H9 (cell line): Measurements from ENCODE around the gene HCAR1. TPM values are rescaled to one million over a fixed set of nuclear protein-coding genes. Genes with fewer than 3 reads are reported as not detected.

ENCODE experiments used
- DNase-seq: peaks from one replicate; pipeline ENCODE4 v3.0.0-alpha.2; 2017
- H2AFZ ChIP-seq: one replicate; pipeline ENCODE4 v1.6.1; 2013; ENCODE audit warnings: mild to moderate bottlenecking, low read length, control low read depth, moderate library complexity
- H2AK5ac ChIP-seq: 2 replicates; pipeline ENCODE4 v1.6.1; 2013; ENCODE audit warnings: low read length, control low read depth, mixed read lengths; ENCODE audit not compliant: insufficient read length
- H2BK120ac ChIP-seq: one replicate; pipeline ENCODE4 v1.6.1; 2013; ENCODE audit warnings: low read depth, mild to moderate bottlenecking, low read length, control low read depth, inconsistent platforms; ENCODE audit not compliant: poor library complexity, severe bottlenecking
- H2BK12ac ChIP-seq: 2 replicates; pipeline ENCODE4 v1.6.1; 2013; ENCODE audit warnings: low read length, control low read depth, mixed read lengths, low read depth; ENCODE audit not compliant: insufficient read length
- H2BK15ac ChIP-seq: 2 replicates; pipeline ENCODE4 v1.6.1; 2013; ENCODE audit warnings: low read depth, low read length, control low read depth
- H2BK20ac ChIP-seq: one replicate; pipeline ENCODE4 v1.6.1; 2013; ENCODE audit warnings: low read depth, mild to moderate bottlenecking, low read length, control low read depth, inconsistent platforms; ENCODE audit not compliant: poor library complexity, severe bottlenecking
- H2BK5ac ChIP-seq: 2 replicates; pipeline ENCODE4 v1.6.1; 2013; ENCODE audit warnings: low read length, control low read depth, mixed read lengths; ENCODE audit not compliant: insufficient read length
- H3K14ac ChIP-seq: 2 replicates; pipeline ENCODE4 v1.6.1; 2013; ENCODE audit warnings: low read length, control low read depth; ENCODE audit not compliant: insufficient read depth
- H3K18ac ChIP-seq: 2 replicates; pipeline ENCODE4 v1.6.1; 2013; ENCODE audit warnings: low read depth, mild to moderate bottlenecking, mixed read lengths, low read length, control low read depth; ENCODE audit not compliant: insufficient read length
- H3K23ac ChIP-seq: 2 replicates; pipeline ENCODE4 v1.6.1; 2013; ENCODE audit warnings: low read length, control low read depth, mixed read lengths, low read depth; ENCODE audit not compliant: insufficient read length
- H3K23me2 ChIP-seq: 2 replicates; pipeline ENCODE4 v1.6.1; 2013; ENCODE audit warnings: low read depth, mild to moderate bottlenecking, mixed read lengths, low read length, control low read depth; ENCODE audit not compliant: insufficient read length, poor library complexity, severe bottlenecking
- H3K27ac ChIP-seq: 2 replicates; pipeline ENCODE4 v1.5.1; 2013; ENCODE audit warnings: low read length, control low read depth, mixed read lengths, low read depth; ENCODE audit not compliant: insufficient read length
- H3K27me3 ChIP-seq: 2 replicates; pipeline ENCODE4 v1.6.1; 2013; ENCODE audit warnings: low read length, control low read depth, inconsistent platforms; ENCODE audit not compliant: insufficient read depth
- H3K4ac ChIP-seq: 2 replicates; pipeline ENCODE4 v1.6.1; 2013; ENCODE audit warnings: low read depth, mild to moderate bottlenecking, control low read depth, inconsistent platforms, low read length, moderate library complexity
- H3K4me1 ChIP-seq: 2 replicates; pipeline ENCODE4 v1.6.1; 2013; ENCODE audit warnings: low read length, control low read depth, inconsistent platforms; ENCODE audit not compliant: insufficient read depth
- H3K4me2 ChIP-seq: 2 replicates; pipeline ENCODE4 v1.6.1; 2013; ENCODE audit warnings: low read length, control low read depth, mixed read lengths; ENCODE audit not compliant: insufficient read length, insufficient read depth
- H3K56ac ChIP-seq: 2 replicates; pipeline ENCODE4 v1.6.1; 2013; ENCODE audit warnings: low read depth, mild to moderate bottlenecking, mixed read lengths, low read length, control low read depth; ENCODE audit not compliant: insufficient read length
- H3K79me1 ChIP-seq: 2 replicates; pipeline ENCODE4 v1.6.1; 2013; ENCODE audit warnings: low read depth, mild to moderate bottlenecking, moderate library complexity, low read length, control low read depth, inconsistent platforms; ENCODE audit not compliant: insufficient read depth, poor library complexity, severe bottlenecking
- H3K79me2 ChIP-seq: 2 replicates; pipeline ENCODE4 v1.6.1; 2013; ENCODE audit warnings: low read length, control low read depth, inconsistent platforms; ENCODE audit not compliant: insufficient read depth
- H3K9ac ChIP-seq: 2 replicates; pipeline ENCODE4 v1.6.1; 2013; ENCODE audit warnings: low read length, control low read depth, mixed read lengths; ENCODE audit not compliant: insufficient read length; ENCODE audit errors: extremely low read depth
- H3K9me3 ChIP-seq: one replicate; pipeline ENCODE4 v1.6.1; 2013; ENCODE audit warnings: low read depth, low read length, inconsistent platforms; ENCODE audit not compliant: control insufficient read depth
- H3T11ph ChIP-seq: one replicate; pipeline ENCODE4 v1.6.1; 2013; ENCODE audit warnings: mild to moderate bottlenecking, low read length, control low read depth, inconsistent platforms
- H4K20me1 ChIP-seq: one replicate; pipeline ENCODE4 v1.6.1; 2013; ENCODE audit not compliant: control insufficient read depth, insufficient read length, insufficient read depth
- H4K5ac ChIP-seq: 2 replicates; pipeline ENCODE4 v1.6.1; 2013; ENCODE audit warnings: low read depth, mild to moderate bottlenecking, mixed read lengths, low read length, control low read depth; ENCODE audit not compliant: insufficient read length
- H4K8ac ChIP-seq: replicated peaks from 2 replicates; pipeline ENCODE4 v1.6.1; 2013; ENCODE audit warnings: low read length, control low read depth, mixed read lengths, low read depth; ENCODE audit not compliant: insufficient read length
- H4K91ac ChIP-seq: 2 replicates; pipeline ENCODE4 v1.6.1; 2013; ENCODE audit warnings: low read depth, mild to moderate bottlenecking, moderate library complexity, mixed read lengths, low read length, control low read depth; ENCODE audit not compliant: insufficient read length
- H3K27ac Mint-ChIP-seq, 3 experiments: 2 replicates in 2 of 3; 3 replicates in 1 of 3; pipeline ENCODE4 v1.8.0; 2020 to 2021; ENCODE audit warnings: mixed read lengths in 3 of 3, mild to moderate bottlenecking in 1 of 3, moderate library complexity in 1 of 3
- H3K27me3 Mint-ChIP-seq: 2 replicates; pipeline ENCODE4 v1.8.0; 2021; ENCODE audit warnings: low read depth, mild to moderate bottlenecking, moderate library complexity, mixed read lengths
- H3K36me3 Mint-ChIP-seq, 3 experiments: 2 replicates in 2 of 3; 3 replicates in 1 of 3; pipeline ENCODE4 v1.8.0; 2020 to 2021; ENCODE audit warnings: low read depth in 3 of 3, mixed read lengths in 3 of 3; ENCODE audit not compliant: insufficient read depth in 1 of 3
- H3K4me1 Mint-ChIP-seq, 2 experiments: 2 replicates each; pipeline ENCODE4 v1.8.0; 2020; ENCODE audit warnings: mixed read lengths in 2 of 2
- H3K4me3 Mint-ChIP-seq, 2 experiments: 2 replicates in 1 of 2; 3 replicates in 1 of 2; pipeline ENCODE4 v1.8.0; 2020 to 2021; ENCODE audit warnings: mild to moderate bottlenecking in 2 of 2, mixed read lengths in 2 of 2, moderate library complexity in 1 of 2
- H3K9me3 Mint-ChIP-seq, 2 experiments: 2 replicates in 1 of 2; 3 replicates in 1 of 2; pipeline ENCODE4 v1.8.0; 2020; ENCODE audit warnings: mild to moderate bottlenecking in 2 of 2, mixed read lengths in 2 of 2, moderate library complexity in 1 of 2
- WGBS: extraction: QIAGEN DNeasy Blood & Tissue Kit; methylation state at CpG from one replicate; pipeline ENCODE4 v1.1.7; 2013; ENCODE audit warnings: missing lambda C conversion rate, low lambda C conversion rate, mixed read lengths; ENCODE audit not compliant: insufficient read length; ENCODE audit errors: extremely low coverage; 5-methylcytosine and 5-hydroxymethylcytosine counted together
- total RNA-seq: library from RNA; stranded (reverse); gene quantifications from 2 replicates; pipeline ENCODE4 v1.2.1, GENCODE V29; 2021
- TF ChIP-seq, protein P1 (sequence below): fragments of 200-600 bp; sonication (generic); conservative IDR thresholded peaks from 3 replicates; pipeline ENCODE4 v1.8.0; 2021; ENCODE audit warnings: antibody characterized with exemption, mild to moderate bottlenecking

HCAR1 gene
- total RNA-seq, 1 experiment from 2014 or later, result 0.07 TPM

DNA sequence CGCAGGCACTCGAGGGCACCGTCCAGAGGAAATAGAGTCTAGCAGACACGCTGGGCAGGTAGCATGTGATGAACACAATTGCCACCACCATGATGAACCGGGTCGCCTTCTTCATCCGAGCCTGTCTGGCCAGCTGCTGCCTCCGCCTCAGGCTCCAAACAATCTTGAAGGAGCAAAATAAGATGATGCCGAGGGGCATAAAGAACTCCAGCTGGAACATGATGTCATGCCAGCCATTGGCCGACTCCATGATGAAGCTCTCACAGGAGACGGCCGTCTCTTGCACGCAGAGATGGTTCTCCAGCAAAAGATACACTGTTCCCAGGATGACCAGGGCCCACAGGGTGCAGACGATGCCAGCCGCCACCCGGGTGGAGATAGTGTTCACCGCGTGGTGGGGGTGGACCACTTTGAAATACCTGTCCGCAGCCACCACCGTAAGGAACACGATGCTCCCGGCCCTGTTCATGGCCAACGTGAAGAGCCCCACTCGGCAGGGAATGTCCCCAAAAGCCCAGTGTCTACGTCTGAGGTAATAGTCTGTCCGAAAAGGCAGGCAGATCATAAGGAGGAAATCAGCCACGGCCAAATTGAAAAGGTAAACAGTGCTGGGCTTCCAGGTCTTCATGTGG is 945 bp downstream of the HCAR1 start:
- H2AK5ac ChIP-seq, result no peak overlapping the region
- WGBS, result no CpG with 5 or more reads among the region's 27 CpGs

More for the DNA sequence above, 945 bp downstream of the HCAR1 start:
- Histone ChIP-seq H3K56ac (no peak overlapping the region), H2BK120ac (no peak overlapping the region), H4K20me1 (no peaks in the 10 kb centered on the region), H4K91ac (no peak overlapping the region), H3K4me1 (no peaks in the 10 kb centered on the region), H4K8ac (no peak overlapping the region), H3K9me3 (no peaks in the 10 kb centered on the region), H3T11ph (no peak overlapping the region), H3K27ac (no peak overlapping the region), H3K18ac (no peak overlapping the region), H2BK12ac (no peak overlapping the region), H2BK20ac (no peak overlapping the region), H3K27me3 (no peaks in the 10 kb centered on the region), H2AFZ (no peak overlapping the region), H3K79me1 (no peaks in the 10 kb centered on the region), H3K79me2 (no peaks in the 10 kb centered on the region), H2BK5ac (no peak overlapping the region), H2BK15ac (no peak overlapping the region), H3K4ac (no peak overlapping the region), H3K23ac (no peak overlapping the region), H4K5ac (no peak overlapping the region), H3K23me2 (no peaks in the 10 kb centered on the region), H3K9ac (no peak overlapping the region), H3K4me2 (no peak overlapping the region), H3K14ac (no peak overlapping the region)
- Mint-ChIP-seq H3K36me3 (no peaks in the 10 kb centered on the region), H3K27me3 (peaks cover 3% of the 10 kb centered on the region), H3K9me3 (no peaks in the 10 kb centered on the region), H3K4me3 (no peak overlapping the region), H3K4me1 (peaks cover 21 to 25% of the 10 kb centered on the region in 2 experiments), H3K27ac (no peak overlapping the region)
- TF ChIP-seq, protein P1, sequence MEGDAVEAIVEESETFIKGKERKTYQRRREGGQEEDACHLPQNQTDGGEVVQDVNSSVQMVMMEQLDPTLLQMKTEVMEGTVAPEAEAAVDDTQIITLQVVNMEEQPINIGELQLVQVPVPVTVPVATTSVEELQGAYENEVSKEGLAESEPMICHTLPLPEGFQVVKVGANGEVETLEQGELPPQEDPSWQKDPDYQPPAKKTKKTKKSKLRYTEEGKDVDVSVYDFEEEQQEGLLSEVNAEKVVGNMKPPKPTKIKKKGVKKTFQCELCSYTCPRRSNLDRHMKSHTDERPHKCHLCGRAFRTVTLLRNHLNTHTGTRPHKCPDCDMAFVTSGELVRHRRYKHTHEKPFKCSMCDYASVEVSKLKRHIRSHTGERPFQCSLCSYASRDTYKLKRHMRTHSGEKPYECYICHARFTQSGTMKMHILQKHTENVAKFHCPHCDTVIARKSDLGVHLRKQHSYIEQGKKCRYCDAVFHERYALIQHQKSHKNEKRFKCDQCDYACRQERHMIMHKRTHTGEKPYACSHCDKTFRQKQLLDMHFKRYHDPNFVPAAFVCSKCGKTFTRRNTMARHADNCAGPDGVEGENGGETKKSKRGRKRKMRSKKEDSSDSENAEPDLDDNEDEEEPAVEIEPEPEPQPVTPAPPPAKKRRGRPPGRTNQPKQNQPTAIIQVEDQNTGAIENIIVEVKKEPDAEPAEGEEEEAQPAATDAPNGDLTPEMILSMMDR, result no peak
- no peak for DNase-seq
